ELF-1 (cell line): ENCODE measurements around the gene SEC61G.

Experiments
- DNase-seq: peaks from one replicate; pipeline ENCODE4 v3.0.0-alpha.2; 2016; ENCODE audit warnings: low read depth, low spot score

Gene SEC61G

GRCh38 chr7:54758702-54759592, at the start of gene SEC61G:
Gene SEC61G, minus strand, starts transcription at chr7:54759211. Its CDS starts 1,623 bp downstream, at chr7:54757588.
- peak; percentile 96 for DNase-seq

DNA sequence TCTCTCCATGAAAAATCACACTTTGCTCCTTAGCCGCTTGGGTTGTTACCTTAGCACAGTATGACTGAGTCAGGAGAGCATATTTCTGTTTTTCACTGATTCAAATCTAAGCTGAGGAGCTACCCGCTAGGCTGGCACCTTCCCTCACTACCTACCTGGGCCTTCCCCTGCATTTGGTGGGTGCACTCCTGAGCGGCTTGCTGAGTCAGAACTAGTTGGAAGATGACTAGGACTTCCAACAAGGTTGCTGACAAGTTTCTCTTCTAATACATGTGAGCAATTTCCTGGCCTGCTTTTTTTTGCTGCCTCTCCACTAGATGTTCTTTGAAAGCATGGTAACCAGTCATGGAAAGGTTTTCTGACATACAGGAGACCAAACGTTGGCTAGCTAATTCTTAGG, 43.8 kb upstream of the SEC61G start:
- no peak for DNase-seq

- no peak for DNase-seq
Observed at GRCh38 chr7:54802114-54802513, 43.1 kb upstream of the SEC61G start.

- DNase-seq = no peak
Observed at GRCh38 chr7:54799792-54800191, 40.8 kb upstream of the SEC61G start.

- no peak for DNase-seq
Observed at GRCh38 chr7:54798530-54798929, 39.5 kb upstream of the SEC61G start.

DNA sequence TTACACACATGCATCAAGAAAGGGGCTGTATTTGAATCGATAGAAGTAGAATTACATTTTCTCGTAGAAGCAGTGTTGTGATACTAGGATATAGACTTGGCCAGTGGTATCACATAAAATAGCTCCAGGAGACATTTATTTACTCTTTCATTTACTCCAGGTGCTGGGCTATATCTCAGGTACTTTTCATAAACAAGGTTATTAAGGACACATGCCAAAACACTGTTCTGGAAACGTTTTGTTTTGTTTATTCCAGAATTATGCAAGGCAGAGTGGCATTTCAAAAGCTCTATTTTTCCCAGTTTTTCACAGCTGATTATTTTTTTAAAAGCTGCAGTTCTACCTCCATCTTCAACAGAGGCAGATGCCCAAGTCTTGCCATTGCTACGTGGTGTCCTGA, 37.8 kb upstream of the SEC61G start:
- no peak for DNase-seq

- DNase-seq = no peak
Observed at GRCh38 chr7:54796150-54796549, 37.1 kb upstream of the SEC61G start.

DNA sequence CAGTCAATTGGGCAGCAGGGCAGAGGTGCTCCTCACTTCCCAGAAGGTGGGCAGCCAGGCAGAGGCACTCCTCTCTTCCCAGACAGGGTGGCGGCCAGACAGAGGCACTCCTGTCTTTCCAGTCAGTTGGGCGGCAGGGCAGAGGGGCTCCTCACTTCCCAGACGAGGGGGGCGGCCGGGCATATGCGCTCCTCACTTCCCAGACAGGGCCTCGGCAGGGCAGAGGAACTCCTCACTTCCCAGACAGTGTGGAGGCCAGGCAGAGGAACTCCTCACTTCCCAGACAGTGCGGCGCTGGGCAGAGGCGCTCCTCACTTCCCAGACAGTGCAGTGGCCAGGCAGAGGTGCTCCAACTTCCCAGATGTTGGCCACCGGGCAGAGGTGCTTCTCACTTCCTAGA, 33.4 kb upstream of the SEC61G start:
- no peak for DNase-seq

DNA sequence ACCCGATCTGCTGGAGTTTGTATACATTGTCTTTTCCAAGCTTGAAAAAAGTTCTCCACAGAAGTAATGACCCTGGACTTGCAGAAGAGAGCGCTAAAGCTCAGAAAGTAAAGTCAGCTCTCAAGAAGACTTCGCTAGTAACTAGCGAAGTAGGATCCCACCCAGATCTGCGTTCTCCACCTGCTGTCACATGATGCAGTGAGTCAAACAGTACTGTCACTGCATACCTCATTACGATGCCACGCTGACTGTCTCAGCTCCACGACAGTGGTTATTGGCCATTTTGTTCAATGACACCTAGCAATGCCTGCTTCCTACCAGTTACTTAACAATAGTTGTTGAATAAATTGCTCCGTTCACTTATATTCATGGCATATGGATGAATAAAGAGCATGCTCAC, 29.7 kb upstream of the SEC61G start:
- DNase-seq = peak; percentile 73

DNA sequence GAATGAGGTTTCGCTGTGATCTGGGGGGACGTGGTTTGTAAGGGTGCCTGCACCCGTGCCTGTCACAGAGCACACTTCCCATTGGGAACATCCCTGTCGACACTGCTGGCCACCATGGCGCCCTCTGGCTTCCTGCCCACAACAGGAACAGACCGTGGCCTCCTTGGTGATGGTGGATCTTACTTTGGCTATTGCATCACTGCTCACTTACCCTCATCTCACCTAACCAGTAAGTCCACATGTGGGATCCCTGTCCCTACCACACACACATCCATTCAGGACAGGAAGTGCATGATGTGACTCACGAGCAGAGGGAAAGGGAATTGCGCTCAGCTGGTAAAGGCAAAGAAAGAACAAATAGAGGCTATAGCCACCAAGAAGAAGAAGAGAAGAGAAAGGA, 26.2 kb upstream of the SEC61G start:
- DNase-seq = no peak

GRCh38 chr7:54783952-54784351, 24.9 kb upstream of the SEC61G start:
- DNase-seq = peak; percentile 35

- peak; percentile 91 for DNase-seq
Observed at GRCh38 chr7:54782829-54783228, 23.8 kb upstream of the SEC61G start.

DNA sequence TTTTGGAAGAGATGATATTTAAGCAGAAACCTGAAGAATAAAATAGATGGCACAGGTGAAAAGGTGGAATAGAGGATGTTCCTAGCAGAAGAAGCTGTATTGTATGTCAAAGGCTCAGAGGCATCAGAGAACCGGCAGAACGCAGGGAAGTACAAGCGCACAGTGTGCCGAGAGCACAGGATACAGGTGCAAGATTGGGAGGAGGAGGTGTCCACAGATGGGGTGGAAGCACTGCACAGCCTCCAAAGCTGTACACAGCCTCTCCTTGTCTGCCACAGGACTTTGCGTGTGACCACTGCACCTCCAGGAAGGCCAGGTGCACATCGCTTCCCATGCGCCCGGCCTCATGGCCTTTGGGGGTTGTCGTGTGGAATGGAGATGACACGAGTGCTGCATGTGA, 23.3 kb upstream of the SEC61G start:
- DNase-seq = no peak

GRCh38 chr7:54781134-54781920, 22.3 kb upstream of the SEC61G start:
- peak; percentile 47 for DNase-seq

GRCh38 chr7:54780490-54780889, 21.5 kb upstream of the SEC61G start:
- no peak for DNase-seq

DNA sequence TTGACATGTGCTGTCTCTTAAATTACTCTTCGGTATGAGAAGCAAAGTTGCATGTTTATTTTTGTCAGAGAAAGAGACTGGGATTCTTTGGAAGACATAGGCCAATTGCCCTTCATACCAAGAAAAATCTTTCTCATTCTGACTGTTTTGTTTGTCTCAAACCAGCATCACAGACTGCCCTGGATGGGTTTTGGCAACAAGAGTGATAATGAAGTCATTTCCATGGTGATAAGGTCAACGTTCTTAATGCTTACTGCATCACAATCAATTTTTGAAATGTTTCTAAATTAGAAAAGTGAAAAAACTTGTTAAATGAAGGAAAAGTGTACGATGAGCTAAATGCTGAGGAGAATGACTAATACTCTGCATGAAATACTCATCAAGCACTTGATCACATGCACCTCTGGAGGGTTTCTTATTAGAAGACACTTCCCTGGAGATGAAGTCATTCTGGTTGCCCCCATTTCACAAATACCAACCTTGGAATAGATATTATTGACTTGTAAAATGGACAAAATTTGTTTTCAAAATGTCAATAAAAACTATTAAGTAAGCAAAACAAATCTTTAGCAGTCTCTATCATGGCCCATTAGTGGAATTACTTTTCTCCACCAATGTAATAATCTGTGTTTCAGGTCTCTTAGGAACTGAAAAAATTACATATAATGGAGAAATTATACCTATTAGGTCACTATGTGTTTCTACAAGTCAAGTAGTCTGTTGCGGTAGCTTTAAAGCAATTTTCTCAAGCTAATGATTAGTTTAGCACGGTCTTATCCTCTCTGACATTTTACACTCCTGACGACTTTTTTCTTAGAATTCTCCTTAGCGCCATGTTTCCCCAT, 19.9 kb upstream of the SEC61G start:
- DNase-seq = no peak

GRCh38 chr7:54778166-54778565, 19.2 kb upstream of the SEC61G start:
- no peak for DNase-seq

- DNase-seq = no peak
Observed at GRCh38 chr7:54774785-54775740, 16.1 kb upstream of the SEC61G start.

DNA sequence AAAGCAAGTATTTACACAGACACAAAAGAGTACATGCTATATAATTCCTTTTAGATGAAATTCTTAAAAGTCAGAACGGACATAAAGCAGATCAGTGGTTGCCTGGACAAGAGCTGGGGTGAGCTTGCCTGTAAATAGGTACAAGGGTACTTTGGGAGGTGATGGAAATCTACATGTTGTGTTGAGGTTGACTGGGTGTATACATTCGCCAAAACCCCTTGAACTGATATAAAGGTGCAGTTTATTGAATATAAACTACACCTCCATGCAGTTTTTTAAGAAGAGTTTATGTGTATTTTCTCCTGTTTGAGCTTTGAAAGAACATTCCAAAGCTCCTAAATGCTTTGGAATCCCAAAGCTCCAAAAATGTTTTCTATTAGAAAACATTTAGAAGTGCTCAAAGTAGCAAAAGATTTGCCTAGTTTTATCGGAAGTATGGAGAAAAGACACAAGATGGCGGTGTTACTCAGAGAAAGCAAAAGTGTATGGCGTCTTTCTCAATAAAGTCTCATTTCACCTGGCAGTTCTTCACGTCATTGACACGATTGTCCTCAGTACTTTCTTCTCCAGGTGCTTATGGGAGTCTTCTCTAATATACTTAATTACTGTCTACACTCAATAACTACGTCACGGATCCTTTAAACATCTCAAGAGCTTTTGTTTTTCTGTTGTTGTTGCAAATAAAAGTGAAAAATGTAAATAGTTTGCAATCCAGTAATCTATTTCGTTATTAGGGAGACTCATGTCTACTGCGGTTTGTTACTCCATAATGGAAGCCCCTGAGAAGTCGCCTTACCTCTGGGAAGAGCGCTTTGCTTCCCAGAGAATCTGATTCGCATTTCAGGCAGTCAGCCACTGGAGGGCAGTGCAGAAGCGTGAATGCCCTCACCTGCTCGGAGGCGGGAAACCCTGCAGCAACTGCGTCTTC, 14.7 kb upstream of the SEC61G start:
- peak; percentile 92 for DNase-seq

DNA sequence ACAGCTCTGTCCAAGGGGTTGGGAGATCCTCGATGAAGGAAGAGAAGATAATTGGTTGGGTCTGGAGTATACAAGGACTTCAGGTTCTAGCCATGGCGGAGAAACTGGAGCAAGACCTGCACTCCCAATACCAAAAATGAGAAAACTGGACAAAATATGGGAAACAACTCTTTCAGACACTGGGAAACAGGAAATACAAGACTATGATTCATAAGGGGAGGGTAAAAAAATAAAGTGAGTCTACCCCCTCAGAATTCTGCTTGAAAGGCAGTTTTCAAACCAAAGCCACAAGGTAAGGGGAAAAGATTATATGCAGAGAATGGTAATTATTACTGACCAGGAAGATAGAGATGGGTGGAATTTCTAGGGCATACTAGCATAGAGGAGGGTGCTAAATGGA, 10.2 kb upstream of the SEC61G start:
- DNase-seq = no peak
